ENCODE results near the gene MYOT. TPM values are rescaled to one million over a fixed set of nuclear protein-coding genes. Genes with fewer than 3 reads are reported as not detected.

The MYOT gene
- total RNA-seq, 6 donors from 2014 or later = not detected

- 100% methylated on average over 1 of the region's 1 CpG for WGBS, 2 donors
- H3K4me3 ChIP-seq = no peak overlapping the region
- H3K9me3 ChIP-seq = no peaks in the 10 kb centered on the region
- H3K36me3 ChIP-seq = no peaks in the 10 kb centered on the region
- DNase-seq (no peak), ATAC-seq (ENCODE audit: low FRiP score in 2 of 2) (no peak)
- H3K4me1 ChIP-seq = no peaks in the 10 kb centered on the region
- H3K27me3 ChIP-seq = no peaks in the 10 kb centered on the region
- no peak overlapping the region for H3K27ac ChIP-seq
- TF ChIP-seq EP300 (IDR thresholded peaks at IDR 0.05) (no peak), POLR2AphosphoS5 (IDR thresholded peaks at IDR 0.05) (no peak), CTCF (IDR thresholded peaks at IDR 0.05) (no peak), POLR2A (IDR thresholded peaks at IDR 0.05) (no peak)
Observed at GRCh38 chr5:137902408-137903133, 34.9 kb downstream of the MYOT start.

GRCh38 chr5:137914758-137915157 is 47.1 kb downstream of the MYOT start:
- Histone ChIP-seq H3K36me3 (no peaks in the 10 kb centered on the region), H3K4me3 (no peak overlapping the region), H3K9me3 (peaks cover 0 to 11% (median 2%) of the 10 kb centered on the region in 4 donors), H3K27me3 (no peaks in the 10 kb centered on the region), H3K4me1 (no peaks in the 10 kb centered on the region), H3K27ac (no peak overlapping the region)
- TF ChIP-seq POLR2A (IDR thresholded peaks at IDR 0.05) = no peak
- no peak for TF ChIP-seq EP300 (IDR thresholded peaks at IDR 0.05)
- no peak for TF ChIP-seq POLR2AphosphoS5 (IDR thresholded peaks at IDR 0.05)
- no peak for TF ChIP-seq CTCF (IDR thresholded peaks at IDR 0.05)
- WGBS, 2 donors = 90 to 93% methylated on average over 2 of the region's 2 CpGs
- DNase-seq = no peak
- ATAC-seq (ENCODE audit: low FRiP score in 2 of 2) = no peak

GRCh38 chr5:137916923-137917322 is 49.3 kb downstream of the MYOT start:
- H3K27me3 ChIP-seq = no peaks in the 10 kb centered on the region
- H3K4me3 ChIP-seq = no peak overlapping the region
- H3K27ac ChIP-seq = no peak overlapping the region
- DNase-seq = no peak
- peaks cover 0 to 9% (median 2%) of the 10 kb centered on the region in 4 donors for H3K9me3 ChIP-seq
- TF ChIP-seq POLR2AphosphoS5 (IDR thresholded peaks at IDR 0.05) = no peak
- TF ChIP-seq CTCF (IDR thresholded peaks at IDR 0.05) = no peak
- no peak for TF ChIP-seq EP300 (IDR thresholded peaks at IDR 0.05)
- TF ChIP-seq POLR2A (IDR thresholded peaks at IDR 0.05) = no peak
- ATAC-seq (ENCODE audit: low FRiP score in 2 of 2) = no peak
- 100% methylated on average over 1 of the region's 1 CpG for WGBS, 2 donors
- H3K4me1 ChIP-seq = no peaks in the 10 kb centered on the region
- no peaks in the 10 kb centered on the region for H3K36me3 ChIP-seq

GRCh38 chr5:137921931-137922330 is 54.3 kb downstream of the MYOT start:
- WGBS, 2 donors = 66 to 69% methylated on average over 3 of the region's 3 CpGs
- no peaks in the 10 kb centered on the region for H3K4me1 ChIP-seq

More at GRCh38 chr5:137921931-137922330, 54.3 kb downstream of the MYOT start:
- H3K9me3 ChIP-seq = no peaks in the 10 kb centered on the region
- no peaks in the 10 kb centered on the region for H3K36me3 ChIP-seq
- no peak overlapping the region for H3K4me3 ChIP-seq
- ATAC-seq (ENCODE audit: low FRiP score in 2 of 2) (no peak), DNase-seq (no peak)
- no peaks in the 10 kb centered on the region for H3K27me3 ChIP-seq
- no peak overlapping the region for H3K27ac ChIP-seq
- TF ChIP-seq POLR2A (IDR thresholded peaks at IDR 0.05) (no peak), EP300 (IDR thresholded peaks at IDR 0.05) (no peak), POLR2AphosphoS5 (IDR thresholded peaks at IDR 0.05) (no peak), CTCF (IDR thresholded peaks at IDR 0.05) (no peak)
